DND-41 (cell line): ENCODE measurements around the gene SEC14L5.
"Not testable (repeated sequence)": the region's sequence is repeated elsewhere in the genome, so short reads cannot be mapped to it uniquely, and the experiment has no call there.

Source experiments
- ATAC-seq: fragments of 200-7000 bp; cut with Tn5 transposase; 3 replicates; pipeline ENCODE4 v1.9.1; 2021; ENCODE audit warnings: low read depth; ENCODE audit not compliant: insufficient read depth
- DNase-seq: peaks from one replicate; pipeline ENCODE4 v3.0.0-alpha.2; 2020
- H2AFZ ChIP-seq: 2 replicates; pipeline ENCODE4 v1.6.0; 2012; ENCODE audit warnings: low read depth, low read length
- H3K27ac ChIP-seq: 2 replicates; pipeline ENCODE4 v1.5.1; 2012; ENCODE audit warnings: low read length, inconsistent platforms
- H3K27me3 ChIP-seq: fragments of 200-600 bp; sonication (generic); 2 replicates; pipeline ENCODE4 v1.6.0; 2012; ENCODE audit warnings: low read length, mild to moderate bottlenecking, inconsistent platforms; ENCODE audit not compliant: insufficient read depth, poor library complexity
- H3K36me3 ChIP-seq: 2 replicates; pipeline ENCODE4 v1.5.1; 2012; ENCODE audit warnings: low read length, inconsistent platforms; ENCODE audit not compliant: insufficient read depth
- H3K4me1 ChIP-seq: 2 replicates; pipeline ENCODE4 v1.5.1; 2012; ENCODE audit warnings: mild to moderate bottlenecking, low read length; ENCODE audit not compliant: insufficient read depth
- H3K4me2 ChIP-seq: 2 replicates; pipeline ENCODE4 v1.6.0; 2012; ENCODE audit warnings: mild to moderate bottlenecking, moderate library complexity, low read length, inconsistent platforms; ENCODE audit not compliant: insufficient read depth
- H3K4me3 ChIP-seq, 2 experiments: fragments of 200-600 bp in 1 of 2; shearing (Covaris generic) in 1 of 2; 2 replicates each; pipeline ENCODE4 v1.5.1; 2012 to 2016; ENCODE audit warnings: inconsistent platforms in 2 of 2, low read length in 2 of 2, mild to moderate bottlenecking in 2 of 2, low read depth in 1 of 2, moderate library complexity in 1 of 2
- H3K79me2 ChIP-seq: 2 replicates; pipeline ENCODE4 v1.6.0; 2012; ENCODE audit warnings: low read length, inconsistent platforms; ENCODE audit not compliant: insufficient read depth
- H3K9ac ChIP-seq: 2 replicates; pipeline ENCODE4 v1.6.0; 2012; ENCODE audit warnings: low read depth, mild to moderate bottlenecking, inconsistent platforms, low read length, moderate library complexity
- H3K9me3 ChIP-seq: 2 replicates; pipeline ENCODE4 v1.5.1; 2012; ENCODE audit warnings: low read length, moderate library complexity, mild to moderate bottlenecking, inconsistent platforms; ENCODE audit not compliant: insufficient read depth, severe bottlenecking
- H4K20me1 ChIP-seq: 2 replicates; pipeline ENCODE4 v1.6.0; 2012; ENCODE audit warnings: low read length; ENCODE audit not compliant: insufficient read depth
- EZH2 ChIP-seq: IDR thresholded peaks from 3 replicates; pipeline ENCODE4 v1.6.1; 2012; ENCODE audit warnings: borderline replicate concordance, low read depth, mild to moderate bottlenecking, moderate library complexity, low read length, inconsistent platforms; ENCODE audit not compliant: severe bottlenecking
- TF ChIP-seq, protein P1 (sequence below): IDR thresholded peaks from 2 replicates; pipeline ENCODE4 v1.5.1; 2012; ENCODE audit warnings: borderline replicate concordance, low read length, moderate library complexity, mild to moderate bottlenecking; ENCODE audit not compliant: poor library complexity, severe bottlenecking; ENCODE audit errors: extremely low read depth

Gene SEC14L5

DNA sequence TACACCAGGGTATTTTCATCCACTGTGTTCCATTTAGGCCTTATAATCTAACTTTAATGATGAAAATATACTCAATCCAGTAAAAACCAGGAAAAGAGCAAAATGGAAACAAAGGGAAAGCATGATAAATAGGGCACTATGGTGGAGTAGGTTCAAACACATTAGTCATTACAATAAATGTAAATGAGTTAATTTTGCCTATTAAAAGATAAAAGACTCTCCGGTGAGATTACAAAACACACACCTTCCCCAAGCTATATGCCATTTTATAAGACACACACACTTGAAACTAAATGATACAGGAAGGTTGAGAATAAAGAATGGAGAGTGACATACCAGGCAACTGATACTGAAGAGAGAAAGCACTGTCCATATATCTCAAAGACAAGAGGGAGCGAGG is 31.2 kb upstream of the SEC14L5 start:
- Histone ChIP-seq H3K36me3 (no peaks in the 10 kb centered on the region), H3K4me2 (no peak overlapping the region), H3K4me1 (no peaks in the 10 kb centered on the region), H3K79me2 (no peaks in the 10 kb centered on the region), H3K9ac (no peak overlapping the region), H3K27ac (no peak overlapping the region), H2AFZ (no peak overlapping the region), H3K4me3 (no peak overlapping the region), H4K20me1 (no peaks in the 10 kb centered on the region), H3K9me3 (peaks cover 11% of the 10 kb centered on the region), H3K27me3 (peaks cover under 1% of the 10 kb centered on the region)
- TF ChIP-seq EZH2, result no peak
- TF ChIP-seq, protein P1, sequence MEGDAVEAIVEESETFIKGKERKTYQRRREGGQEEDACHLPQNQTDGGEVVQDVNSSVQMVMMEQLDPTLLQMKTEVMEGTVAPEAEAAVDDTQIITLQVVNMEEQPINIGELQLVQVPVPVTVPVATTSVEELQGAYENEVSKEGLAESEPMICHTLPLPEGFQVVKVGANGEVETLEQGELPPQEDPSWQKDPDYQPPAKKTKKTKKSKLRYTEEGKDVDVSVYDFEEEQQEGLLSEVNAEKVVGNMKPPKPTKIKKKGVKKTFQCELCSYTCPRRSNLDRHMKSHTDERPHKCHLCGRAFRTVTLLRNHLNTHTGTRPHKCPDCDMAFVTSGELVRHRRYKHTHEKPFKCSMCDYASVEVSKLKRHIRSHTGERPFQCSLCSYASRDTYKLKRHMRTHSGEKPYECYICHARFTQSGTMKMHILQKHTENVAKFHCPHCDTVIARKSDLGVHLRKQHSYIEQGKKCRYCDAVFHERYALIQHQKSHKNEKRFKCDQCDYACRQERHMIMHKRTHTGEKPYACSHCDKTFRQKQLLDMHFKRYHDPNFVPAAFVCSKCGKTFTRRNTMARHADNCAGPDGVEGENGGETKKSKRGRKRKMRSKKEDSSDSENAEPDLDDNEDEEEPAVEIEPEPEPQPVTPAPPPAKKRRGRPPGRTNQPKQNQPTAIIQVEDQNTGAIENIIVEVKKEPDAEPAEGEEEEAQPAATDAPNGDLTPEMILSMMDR, result no peak
- ATAC-seq (no peak), DNase-seq (no peak)

DNA sequence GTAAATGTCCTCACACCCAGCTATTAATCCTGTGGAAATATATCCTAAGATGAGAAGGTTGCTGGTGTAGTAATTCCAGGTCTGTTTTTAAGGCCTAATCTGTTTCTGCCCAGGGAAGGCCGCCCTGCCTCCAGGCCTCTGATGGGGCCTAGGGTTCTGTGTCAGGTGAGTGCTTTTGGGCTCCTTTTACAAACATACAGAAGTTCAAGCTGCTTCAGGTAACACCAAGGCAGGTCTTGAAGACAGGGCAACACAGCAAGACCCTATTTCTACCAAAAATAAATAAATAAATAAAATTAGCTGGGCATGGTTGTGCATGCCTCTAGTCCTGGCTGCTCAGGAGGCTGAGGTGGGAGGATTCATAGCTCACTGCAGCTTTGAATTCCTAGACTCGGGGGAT is 30.5 kb upstream of the SEC14L5 start:
- no peaks in the 10 kb centered on the region for H4K20me1 ChIP-seq
- no peak overlapping the region for H2AFZ ChIP-seq
- H3K4me1 ChIP-seq, result no peaks in the 10 kb centered on the region
- peaks cover 11% of the 10 kb centered on the region for H3K9me3 ChIP-seq
- no peaks in the 10 kb centered on the region for H3K79me2 ChIP-seq
- H3K9ac ChIP-seq, result no peak overlapping the region
- ATAC-seq (no peak), DNase-seq (no peak)
- H3K36me3 ChIP-seq, result no peaks in the 10 kb centered on the region
- TF ChIP-seq, protein P1, result no peak
- no peak for TF ChIP-seq EZH2
- H3K4me2 ChIP-seq, result no peak overlapping the region
- peaks cover 2% of the 10 kb centered on the region for H3K27me3 ChIP-seq
- H3K4me3 ChIP-seq, result no peak overlapping the region
- H3K27ac ChIP-seq, result no peak overlapping the region

DNA sequence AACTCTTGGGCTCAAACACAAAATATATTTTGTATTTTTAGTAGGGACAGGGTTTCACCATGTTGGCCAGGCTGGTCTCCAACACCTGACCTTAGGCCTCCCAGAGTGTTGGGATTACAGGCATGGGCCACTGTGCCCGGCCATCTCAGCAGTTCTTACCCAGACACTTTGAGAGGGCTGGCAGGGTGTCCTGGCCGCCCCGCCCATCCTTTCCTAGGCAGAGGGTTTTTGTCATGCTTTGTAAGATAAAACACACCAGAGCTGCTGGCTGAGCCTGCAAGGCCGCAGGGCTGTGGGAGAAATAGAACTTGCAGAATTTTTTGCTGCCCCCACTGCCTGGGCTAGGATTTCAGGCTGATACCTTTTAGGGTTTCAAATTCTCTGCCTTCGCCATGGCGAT is 29.9 kb upstream of the SEC14L5 start:
- ATAC-seq, result no peak

DNA sequence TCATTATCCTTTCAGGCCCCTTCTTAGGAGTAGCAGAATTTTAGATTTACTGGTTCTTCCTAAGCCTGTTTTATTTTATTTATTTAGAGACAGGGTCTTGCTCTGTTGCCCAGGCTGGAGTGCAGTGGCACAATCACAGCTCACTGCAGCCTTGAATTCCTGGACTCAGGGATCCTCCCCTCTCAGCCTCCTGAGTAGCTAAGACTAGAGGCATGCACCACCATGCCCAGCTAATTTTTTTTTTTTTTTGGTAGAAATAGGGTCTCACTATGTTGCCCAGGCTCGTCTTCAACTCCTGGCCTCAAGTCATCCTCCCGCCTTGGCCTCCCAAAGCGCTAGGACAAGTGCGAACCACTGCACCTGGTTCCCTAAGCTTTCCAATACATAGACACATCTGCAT is 28.5 kb upstream of the SEC14L5 start:
- H4K20me1 ChIP-seq, H2AFZ ChIP-seq, H3K9ac ChIP-seq, H3K4me2 ChIP-seq, ATAC-seq, H3K27me3 ChIP-seq, H3K79me2 ChIP-seq, DNase-seq, H3K4me3 ChIP-seq, H3K27ac ChIP-seq, H3K36me3 ChIP-seq, H3K4me1 ChIP-seq: not testable (repeated sequence)
- H3K9me3 ChIP-seq, result peaks cover 11% of the 10 kb centered on the region

More for the DNA sequence above, 29.9 kb upstream of the SEC14L5 start:
- Histone ChIP-seq H3K9me3 (peaks cover 11% of the 10 kb centered on the region), H3K4me3 (no peak overlapping the region), H4K20me1 (no peaks in the 10 kb centered on the region), H2AFZ (no peak overlapping the region), H3K4me2 (no peak overlapping the region), H3K36me3 (no peaks in the 10 kb centered on the region), H3K27ac (no peak overlapping the region), H3K4me1 (no peaks in the 10 kb centered on the region), H3K79me2 (no peaks in the 10 kb centered on the region), H3K9ac (no peak overlapping the region), H3K27me3 (peaks cover 2% of the 10 kb centered on the region)
- no peak for TF ChIP-seq EZH2
- TF ChIP-seq, protein P1, result no peak
- DNase-seq, result no peak
